NCI-H1105 treated with DMSO at 0.1 percent for 48 hours (cell line): ENCODE data around the gene RPRML.
"Not testable (repeated sequence)": the region's sequence is repeated elsewhere in the genome, so short reads cannot be mapped to it uniquely, and the experiment has no call there.

ENCODE experiments used
- DNase-seq: peaks from one replicate; lab custom pipeline; 2025; lab: John Stamatoyannopoulos, UW

Gene RPRML

DNA sequence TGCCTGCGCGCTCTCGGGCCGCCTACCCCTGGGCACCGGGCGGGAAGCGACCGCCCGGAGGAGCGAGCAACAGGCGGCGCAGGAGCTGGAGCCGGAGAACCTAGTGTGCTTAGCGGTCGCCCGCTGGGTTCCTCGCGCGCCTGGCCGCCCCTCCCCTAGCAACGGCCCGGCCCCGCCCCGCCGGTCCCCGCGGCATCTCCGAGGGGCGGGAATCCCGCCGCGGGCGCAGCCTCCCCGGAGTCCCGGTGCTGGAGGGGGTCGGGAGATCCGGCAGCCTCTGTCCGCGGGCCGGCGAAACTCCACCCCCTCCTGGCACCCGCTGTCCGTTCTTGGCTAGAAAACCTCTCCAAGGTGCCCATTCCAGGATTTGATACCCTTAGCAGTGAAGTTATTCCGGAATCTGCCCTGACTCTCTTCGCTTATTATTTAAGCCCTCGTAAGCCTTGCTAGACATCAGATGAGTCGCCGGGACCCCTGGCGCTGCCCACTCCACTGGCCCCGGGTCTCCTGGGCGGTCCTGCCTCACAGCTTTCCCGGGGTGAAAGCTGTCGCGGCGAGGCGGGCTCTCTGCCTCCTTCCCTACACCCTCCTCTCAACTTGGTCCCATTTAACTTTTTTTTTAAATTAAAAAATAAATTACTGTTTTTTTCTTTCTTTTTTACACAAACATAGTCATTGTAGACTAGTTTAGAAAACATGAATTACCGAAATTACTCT, at the start of gene RPRML:
Gene RPRML (minus strand): TSS at position 107 of the 717 bp plus-strand sequence. CDS start 246 bp downstream, outside the sequence.
- DNase-seq, result peak; percentile 59

DNA sequence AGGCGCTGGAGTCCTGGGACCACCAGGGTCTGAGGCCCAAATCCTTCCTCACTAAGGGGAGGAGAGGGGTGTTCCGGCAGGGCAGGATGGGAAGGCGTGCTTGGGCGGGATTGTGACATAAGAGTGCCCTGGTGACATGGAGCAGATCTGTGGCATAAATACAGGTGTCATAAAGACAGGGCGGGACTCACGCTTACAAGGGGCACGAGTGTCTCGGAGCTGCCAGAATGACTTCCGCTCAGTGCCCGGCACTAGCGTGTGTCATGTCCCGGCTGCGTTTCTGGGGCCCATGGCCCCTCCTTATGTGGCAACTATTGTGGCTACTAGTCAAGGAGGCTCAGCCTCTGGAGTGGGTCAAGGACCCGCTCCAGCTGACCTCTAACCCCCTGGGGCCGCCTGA, 37.9 kb upstream of the RPRML start:
- DNase-seq, result not testable (repeated sequence)

DNA sequence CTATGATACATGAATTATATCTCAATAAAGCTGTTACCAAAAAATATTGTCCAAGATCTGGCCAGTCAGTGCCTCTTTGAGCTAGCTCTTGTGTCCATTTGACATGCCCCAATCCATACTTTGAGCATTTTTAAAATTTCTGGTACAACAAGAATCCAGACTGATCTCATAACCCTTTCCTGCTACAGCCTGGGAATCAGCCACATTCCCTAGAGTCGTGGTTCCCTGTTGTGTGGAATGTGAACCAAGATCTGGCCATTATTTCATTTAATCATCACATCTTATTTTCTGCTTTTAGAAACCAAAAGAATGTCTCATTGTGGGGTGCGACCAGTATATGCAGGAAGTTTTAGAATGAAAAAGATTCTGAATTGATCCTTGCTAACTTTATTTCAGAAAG, 34.3 kb upstream of the RPRML start:
- no peak for DNase-seq

DNA sequence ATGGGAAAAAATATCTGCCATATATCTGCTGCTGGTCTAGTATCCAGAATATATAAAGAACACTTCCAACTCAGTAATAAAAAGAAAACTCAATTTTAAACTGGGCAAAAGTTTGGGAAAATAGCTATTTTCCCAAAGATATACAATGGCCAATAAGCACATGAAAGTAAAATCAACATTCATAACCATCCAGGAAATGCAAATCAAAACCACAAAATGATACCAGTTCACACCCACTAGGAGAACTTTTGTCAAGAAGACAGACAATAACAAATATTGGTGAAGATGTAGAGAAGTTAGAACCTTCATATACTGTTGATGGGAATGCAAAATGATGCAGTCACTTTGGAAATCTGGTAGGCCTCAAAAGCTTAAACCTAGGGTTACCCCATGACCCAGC, 33.4 kb upstream of the RPRML start:
- no peak for DNase-seq

DNA sequence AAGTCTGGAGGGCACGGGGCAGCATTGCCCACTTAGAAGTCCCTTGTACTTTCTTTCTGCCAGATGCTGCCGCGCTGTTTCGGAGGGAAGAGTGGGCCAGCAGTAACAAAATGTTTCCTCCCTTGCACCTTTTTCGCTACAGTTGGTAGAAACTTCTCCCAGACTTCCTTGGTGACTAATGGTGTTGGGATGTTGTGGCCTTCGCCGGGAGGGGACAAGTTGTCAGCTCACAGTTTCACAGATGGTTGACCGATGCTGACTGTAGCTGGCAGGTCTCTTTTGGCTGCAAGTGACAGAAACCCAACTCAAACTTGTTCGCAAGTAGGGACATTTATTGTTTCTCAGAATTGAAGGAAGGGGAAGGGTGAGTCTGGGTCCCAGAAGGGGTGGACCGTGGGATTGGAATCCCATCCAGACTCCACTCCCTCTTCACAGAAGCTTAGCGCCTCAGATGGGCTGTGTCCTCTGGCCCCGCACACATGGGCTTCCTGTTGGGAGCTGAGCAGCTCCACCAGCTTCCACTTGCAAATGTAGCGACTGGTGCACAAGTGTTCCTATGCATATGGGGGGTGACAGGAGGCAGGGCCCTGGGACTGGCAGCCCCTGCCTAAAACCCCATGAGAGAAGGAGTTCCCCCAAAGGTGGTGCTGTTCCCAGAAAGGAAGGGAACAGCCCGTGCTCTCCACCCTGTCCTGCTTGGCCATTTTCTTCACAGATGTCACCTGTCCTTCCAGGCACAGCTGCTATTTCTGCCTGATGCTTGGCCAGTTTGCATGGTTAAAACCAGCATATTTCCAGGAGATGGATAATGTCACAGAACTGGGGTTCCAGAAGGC, 30.9 kb upstream of the RPRML start:
- DNase-seq, result no peak

DNA sequence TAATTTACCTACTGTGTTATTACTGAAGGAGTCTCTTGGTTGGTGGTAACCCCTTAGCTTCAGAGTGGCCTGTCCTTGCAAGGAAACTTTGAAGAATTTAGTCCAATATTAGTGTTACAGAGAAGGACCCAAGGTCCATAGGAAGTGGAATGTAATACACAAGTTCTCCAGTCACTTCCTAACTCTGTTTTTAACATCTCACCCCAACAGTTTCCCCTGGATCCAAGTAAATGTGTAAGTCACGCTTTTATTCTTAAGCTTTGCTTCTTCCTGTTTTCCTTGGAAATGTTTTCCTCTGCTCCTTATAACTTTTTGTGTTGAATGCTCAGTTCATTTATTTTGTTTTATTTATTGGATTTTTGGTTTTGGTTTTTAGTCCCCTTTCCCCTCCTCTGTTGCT, 25.9 kb upstream of the RPRML start:
- DNase-seq, result no peak

DNA sequence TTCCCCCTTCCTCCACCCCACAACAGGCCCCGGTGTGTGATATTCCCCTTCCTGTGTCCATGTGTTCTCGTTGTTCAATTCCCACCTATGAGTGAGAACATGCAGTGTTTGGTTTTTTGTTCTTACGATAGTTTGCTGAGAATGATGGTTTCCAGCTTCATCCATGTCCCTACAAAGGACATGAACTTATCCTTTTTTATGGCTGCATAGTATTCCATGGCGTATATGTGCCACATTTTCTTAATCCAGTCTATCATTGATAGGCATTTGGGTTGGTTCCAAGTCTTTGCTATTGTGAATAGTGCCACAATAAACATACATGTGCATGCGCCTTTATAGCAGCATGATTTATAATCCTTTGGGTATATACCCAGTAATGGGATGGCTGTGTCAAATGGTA, 24.8 kb upstream of the RPRML start:
- not testable (repeated sequence) for DNase-seq

DNA sequence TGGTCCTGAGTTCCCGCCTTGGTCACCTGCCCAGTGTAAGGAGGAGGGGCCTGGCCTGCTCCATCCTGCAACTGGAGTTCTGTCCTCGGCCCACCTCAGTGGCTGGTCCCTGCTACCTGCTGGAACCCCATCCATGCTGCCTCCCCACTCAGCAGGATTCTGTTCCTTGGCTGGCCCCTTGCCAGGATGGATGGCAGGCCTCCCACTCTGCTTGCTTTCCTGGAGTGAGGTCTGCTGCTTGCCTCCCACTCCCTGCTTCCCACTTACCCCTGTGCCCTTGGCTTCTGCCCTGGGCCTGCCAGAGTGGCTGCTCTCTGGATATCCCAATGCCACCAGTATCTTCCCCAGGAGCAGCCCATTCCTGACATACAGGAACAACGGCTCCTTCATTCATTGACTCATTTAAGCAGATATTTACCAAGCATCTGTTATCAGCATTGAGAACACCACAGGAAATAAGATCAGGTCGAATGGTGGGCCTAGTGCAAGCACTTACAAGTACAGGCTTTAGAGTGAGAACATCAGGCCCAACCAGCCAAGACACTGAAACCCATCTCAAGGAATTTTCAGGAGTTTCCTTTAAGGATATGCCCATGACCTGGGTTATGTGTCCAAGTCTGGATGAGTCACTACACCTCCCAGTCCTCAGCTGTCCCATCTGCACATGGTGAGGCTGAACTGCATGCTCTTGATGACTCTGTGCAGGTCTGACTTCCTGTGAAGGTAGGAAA, 17.0 kb upstream of the RPRML start:
- DNase-seq, result no peak

DNA sequence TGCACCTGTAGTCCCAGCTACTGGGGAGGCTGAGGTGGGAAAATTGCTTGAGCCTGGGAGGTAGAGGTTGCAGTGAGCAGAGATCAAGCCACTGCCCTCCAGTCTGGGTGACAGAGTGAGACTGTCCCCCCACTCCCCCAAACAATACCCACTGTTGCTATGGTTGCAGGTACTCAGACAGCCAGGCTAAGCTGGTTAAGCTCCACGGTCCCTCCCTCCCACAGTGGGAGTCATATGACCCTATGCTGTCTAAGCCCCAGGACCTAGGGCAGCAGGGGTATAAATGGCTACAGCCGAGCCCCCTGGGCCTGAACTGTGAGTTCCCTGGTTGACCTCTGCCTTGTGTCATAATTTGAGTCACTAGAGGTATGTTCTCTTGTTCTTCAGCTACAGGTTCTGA, 15.9 kb upstream of the RPRML start:
- no peak for DNase-seq

DNA sequence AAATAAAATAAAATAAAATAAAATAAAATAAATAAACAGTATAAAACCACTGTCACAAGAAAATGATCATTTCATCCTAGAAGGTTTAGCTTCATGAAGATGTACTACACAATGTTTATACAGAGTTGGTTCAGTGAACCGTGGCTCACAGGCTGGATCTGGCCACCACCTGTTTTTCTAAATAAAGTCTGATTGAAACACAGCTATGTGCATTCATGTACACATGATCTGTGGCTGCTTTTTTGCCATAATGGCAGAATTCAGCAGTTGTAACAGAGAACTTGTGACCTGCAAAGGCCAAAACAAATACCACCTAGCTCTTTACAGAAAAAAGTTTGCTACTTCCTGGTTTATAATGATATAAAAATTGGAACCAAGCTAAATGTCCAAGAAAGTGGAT, 12.6 kb upstream of the RPRML start:
- DNase-seq, result no peak

DNA sequence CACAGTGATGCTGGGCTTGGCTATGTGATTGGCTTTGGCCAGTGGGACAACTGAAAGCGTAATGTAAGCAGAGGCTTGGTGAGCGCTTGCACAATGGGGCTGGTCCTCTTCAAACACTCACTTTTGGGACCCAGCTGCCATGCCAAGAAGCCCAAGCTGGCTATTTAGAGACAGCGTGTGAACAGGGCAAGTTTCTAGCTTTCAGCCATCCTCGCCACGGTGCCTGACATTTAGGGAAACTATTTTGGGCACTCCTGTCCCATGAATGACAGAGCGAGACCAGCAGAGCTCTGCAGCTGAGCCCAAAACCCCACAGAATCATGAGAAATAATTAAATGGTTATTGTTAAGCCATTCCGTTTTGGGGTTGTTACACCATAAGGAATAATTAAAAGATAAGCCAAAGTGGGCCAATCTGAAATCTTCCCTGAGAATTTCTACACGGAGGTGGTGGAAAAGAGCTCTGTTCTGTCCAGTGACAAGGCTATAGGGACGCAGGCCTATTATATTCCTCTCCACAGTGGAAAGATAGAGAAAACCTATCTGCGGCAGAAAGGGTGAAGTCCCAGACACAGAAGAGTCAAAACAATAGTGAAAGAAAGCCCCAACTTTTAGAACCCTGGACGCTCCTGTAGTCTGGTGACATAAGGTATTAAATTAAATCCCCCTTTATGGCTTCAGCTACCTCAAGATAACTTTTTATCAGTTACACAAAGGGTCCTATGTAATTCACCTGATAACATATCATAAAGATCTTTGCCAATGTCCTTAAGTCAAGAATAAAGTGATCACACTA, 10.8 kb upstream of the RPRML start:
- no peak for DNase-seq

DNA sequence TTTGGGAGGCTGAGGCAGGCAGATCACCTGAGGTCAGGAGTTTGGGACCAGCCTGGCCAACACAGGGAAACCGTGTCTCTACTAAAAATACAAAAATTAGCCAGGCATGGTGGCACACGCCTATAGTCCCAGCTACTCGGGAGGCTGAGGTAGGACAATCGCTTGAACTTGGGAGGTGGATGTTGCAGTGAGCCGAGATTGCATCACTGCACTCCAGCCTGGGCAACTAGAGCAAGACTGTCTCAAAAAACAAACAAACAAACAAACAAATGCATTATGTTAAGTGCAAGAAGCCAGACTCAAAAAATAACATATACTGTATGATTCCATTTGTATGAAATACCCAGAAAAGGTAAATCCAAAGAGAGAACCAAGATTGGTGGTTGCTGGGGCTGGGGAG, 8.9 kb upstream of the RPRML start:
- DNase-seq, result not testable (repeated sequence)

DNA sequence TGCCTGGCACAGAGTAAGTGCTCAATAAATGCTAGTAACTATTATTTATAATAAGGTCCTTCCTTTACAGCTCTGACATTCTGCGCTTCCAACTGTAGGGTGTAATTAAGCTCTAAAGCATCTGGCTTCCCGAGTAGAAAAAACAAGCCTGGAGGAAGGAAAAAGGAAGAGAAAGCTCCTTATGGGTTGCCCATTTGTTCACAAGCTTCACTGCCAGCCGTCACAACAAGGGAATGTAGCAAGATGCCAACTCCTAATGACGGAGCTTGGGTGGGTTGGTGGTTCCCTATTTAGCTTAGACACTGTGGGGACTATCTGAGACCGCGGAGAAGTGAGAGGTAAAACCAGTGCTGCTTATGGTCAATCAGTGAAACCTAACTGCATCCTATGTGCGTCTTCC, 7.3 kb upstream of the RPRML start:
- DNase-seq, result no peak

DNA sequence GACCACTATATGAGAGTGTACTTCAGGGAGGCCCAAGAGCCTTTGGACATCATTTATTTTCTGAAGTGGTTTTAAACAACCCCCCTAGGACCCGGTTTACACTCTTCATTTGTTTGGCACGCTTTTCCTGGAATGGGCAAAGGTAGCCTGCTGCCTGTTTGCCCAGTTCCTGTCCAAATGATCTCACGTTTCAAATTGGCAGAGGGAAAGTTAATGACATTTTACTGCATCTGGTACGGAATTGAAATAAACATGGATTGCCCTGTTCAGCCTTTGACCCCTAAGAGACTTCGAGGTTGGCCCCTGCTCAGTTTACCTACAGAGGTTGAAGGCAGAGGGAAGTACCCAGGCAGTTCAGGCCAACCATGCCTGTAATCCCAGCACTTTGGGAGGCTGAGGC, 5.8 kb upstream of the RPRML start:
- DNase-seq, result peak; percentile 6

DNA sequence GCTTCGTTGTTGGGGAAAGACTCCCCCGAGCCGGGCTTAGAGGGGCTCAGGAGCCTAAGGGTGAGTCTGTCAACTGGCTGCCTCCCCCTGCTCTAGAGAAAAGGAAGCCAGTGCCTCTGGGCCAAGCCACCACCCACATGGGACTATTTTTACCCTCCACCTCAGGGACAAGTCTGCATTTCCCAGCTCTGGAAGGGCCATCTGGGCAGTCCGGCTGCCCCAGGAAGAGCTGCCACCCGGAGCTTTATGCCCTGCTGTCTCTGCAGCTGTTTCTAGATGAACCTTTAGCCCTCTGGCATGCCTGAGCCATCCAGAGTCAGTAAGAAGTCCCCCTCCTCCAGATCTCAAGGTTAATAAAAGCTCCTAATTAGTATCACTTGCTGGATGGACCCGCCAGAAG, 5.3 kb upstream of the RPRML start:
- no peak for DNase-seq

DNA sequence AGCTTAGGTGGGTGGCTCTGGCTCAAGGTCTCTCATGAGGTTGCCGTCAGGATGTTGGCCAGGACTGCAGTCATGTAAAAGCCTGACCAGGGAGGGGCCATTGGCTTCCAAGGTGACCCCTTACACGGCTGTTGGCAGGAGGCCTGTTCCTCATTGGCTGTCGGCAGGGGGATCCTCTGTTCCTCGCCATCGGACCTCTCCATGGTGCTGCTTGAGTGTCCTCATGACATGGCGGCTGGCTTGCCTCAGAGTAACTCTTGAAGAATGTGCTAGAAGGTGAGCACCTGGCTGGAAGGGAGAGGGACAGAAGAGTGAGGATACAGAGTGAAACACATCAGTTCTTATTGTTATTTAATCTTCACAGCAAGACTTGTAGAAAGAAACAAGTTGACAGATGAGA, 4.7 kb upstream of the RPRML start:
- no peak for DNase-seq

DNA sequence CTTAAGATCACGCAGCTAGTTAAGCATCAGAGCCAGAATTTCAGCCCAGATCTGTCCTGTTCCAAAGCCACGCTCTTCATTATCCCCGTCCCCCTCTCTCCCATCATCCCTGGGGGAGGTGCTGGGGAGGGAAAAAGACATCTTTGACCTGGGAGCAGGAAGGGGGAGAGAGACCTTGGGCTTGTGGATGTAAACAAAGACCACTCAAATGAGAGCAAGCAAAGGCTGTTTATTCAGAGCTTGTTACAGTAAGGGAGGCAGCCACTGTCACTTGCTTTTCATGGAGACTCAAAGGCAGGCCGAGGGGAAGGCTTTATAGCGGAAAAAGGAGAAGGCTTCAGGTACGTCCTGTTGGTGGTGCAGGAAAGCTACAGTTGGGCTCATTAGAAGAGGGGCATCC, 3.5 kb upstream of the RPRML start:
- DNase-seq, result no peak

DNA sequence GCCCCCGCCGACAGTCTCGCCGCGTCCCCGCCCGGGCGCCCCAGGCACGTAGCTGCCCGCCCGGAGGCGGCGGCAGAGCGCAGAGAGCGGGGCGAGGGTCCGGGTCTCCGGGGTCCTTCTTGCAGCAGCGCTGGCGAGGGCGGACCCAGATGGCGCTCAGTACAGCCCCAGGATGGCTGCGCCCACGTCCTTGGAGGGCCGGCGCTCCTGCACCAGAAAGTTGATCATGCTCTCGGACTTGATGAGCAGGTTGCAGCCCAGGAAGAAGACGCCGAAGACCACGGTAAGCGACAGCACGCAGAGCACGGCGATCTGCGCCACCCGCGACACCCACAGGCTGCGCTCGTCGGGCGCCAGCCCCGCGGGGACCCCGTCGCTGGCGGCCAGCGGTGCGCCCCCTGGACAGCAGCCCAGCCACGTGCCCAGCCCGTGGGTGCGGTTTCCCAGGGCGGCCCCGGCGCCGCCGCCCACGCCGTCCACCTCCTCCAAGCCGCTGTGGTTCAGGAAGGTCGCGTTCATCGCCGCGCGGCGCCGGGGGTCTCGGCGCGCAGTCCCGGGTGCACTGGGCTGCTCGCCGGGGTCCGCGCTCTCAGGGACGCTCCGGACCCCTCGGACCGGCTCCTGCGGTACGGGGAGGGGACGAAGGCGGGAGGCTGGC, 435 bp downstream of the RPRML start:
- no peak for DNase-seq

DNA sequence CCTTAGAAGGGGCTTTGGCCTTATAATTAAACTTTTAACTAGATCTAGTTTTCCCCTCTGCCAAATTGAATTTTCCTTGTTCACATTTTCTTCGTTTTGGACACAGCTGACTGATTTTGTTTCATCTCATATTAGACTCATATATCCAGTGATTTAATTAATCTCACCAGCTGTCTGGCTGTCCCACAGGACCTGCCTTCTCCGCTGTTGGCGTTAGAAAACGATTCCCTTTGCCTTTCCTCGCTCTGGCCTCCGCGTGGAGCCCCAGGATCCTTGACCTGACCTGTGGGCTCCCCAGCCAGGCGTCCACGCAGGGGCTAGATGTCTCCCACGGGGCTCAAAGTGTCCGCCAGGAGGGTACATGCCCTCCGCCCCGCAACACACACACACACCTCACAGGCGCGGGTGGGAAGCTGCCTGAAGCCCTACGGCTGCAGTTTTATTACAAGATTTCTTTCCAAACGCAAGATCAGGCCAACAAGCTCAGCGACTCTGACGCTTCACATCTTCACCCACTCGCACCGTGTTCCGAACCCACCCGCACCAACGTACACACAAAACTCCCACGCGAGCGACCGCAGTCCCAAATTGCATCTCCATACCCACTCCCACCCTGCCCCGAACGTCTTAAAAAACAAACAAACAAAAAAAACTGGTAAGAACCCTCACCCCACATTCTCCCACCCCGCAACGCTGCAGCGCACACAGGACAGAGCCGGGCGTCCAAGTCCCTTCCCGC, 1.1 kb downstream of the RPRML start:
- no peak for DNase-seq

DNA sequence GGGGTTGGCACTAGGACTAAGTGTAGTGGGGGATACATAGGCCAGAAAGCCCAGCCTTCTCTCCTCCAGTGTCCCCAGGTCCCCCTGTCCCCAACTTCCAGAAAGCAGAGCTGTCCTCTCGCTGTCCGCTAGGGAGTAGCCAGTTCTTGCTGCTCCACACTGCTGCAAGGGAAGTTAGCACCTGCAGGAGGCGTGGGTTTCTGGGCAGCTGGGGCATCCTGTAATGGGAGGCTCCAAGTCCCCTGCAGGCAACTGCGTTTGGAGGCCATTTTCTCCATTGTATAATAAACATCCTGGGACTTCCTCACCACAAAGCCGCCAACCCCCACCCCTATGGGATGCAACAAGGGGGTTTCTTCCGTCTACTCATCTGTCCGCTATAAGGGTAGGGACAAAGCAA, 1.7 kb downstream of the RPRML start:
- DNase-seq, result peak; percentile 11
